IPS DF 6.9 (cell line): ENCODE results near the gene PDGFRA.

Experiments used
- DNase-seq: peaks from one replicate; pipeline ENCODE4 v3.0.0-alpha.2; 2013; ENCODE audit warnings: low read depth, low spot score
- H3K27ac ChIP-seq: one replicate; pipeline ENCODE4 v1.5.1; 2013; ENCODE audit warnings: low read length, control low read depth
- H3K27me3 ChIP-seq: 2 replicates; pipeline ENCODE4 v1.6.1; 2013; ENCODE audit warnings: mild to moderate bottlenecking, low read length; ENCODE audit not compliant: control insufficient read depth, insufficient read depth
- H3K36me3 ChIP-seq: 2 replicates; pipeline ENCODE4 v1.6.1; 2013; ENCODE audit warnings: low read length; ENCODE audit not compliant: control insufficient read depth, insufficient read depth
- H3K4me1 ChIP-seq: 2 replicates; pipeline ENCODE4 v1.6.1; 2013; ENCODE audit warnings: low read length; ENCODE audit not compliant: control insufficient read depth, insufficient read depth
- H3K4me3 ChIP-seq: 2 replicates; pipeline ENCODE4 v1.5.1; 2013; ENCODE audit warnings: mild to moderate bottlenecking, low read length
- H3K9me3 ChIP-seq: 2 replicates; pipeline ENCODE4 v1.6.1; 2013; ENCODE audit warnings: low read length, inconsistent platforms; ENCODE audit not compliant: control insufficient read depth, insufficient read depth
- WGBS: extraction: QIAGEN DNeasy Blood & Tissue Kit; methylation state at CpG from one replicate; pipeline ENCODE4 v1.1.7; 2013; ENCODE audit warnings: mixed read lengths, missing lambda C conversion rate; ENCODE audit not compliant: insufficient read length, insufficient coverage; 5-methylcytosine and 5-hydroxymethylcytosine counted together

Gene PDGFRA

GRCh38 chr4:54281054-54281766, 52.1 kb downstream of the PDGFRA start:
- peaks cover 1% of the 10 kb centered on the region for H3K9me3 ChIP-seq
- H3K36me3 ChIP-seq, result no peaks in the 10 kb centered on the region; the same call in 1 of the 2 replicates
- WGBS, result no CpG with 5 or more reads among the region's 6 CpGs
- no peak for DNase-seq
- no peak overlapping the region for H3K4me3 ChIP-seq
- H3K27ac ChIP-seq, result no peak overlapping the region
- H3K4me1 ChIP-seq, result peaks cover 3% of the 10 kb centered on the region; the same call in 1 of the 2 replicates
- no peaks in the 10 kb centered on the region for H3K27me3 ChIP-seq

- H3K27me3 ChIP-seq, result no peaks in the 10 kb centered on the region
These were observed 53.7 kb downstream of the PDGFRA start for GRCh38 chr4:54282837-54283236.

GRCh38 chr4:54289316-54289715, 60.2 kb downstream of the PDGFRA start:
- no peak overlapping the region for H3K4me3 ChIP-seq
- H3K9me3 ChIP-seq, result no peaks in the 10 kb centered on the region
- no peaks in the 10 kb centered on the region for H3K36me3 ChIP-seq
- no peaks in the 10 kb centered on the region for H3K27me3 ChIP-seq
- H3K4me1 ChIP-seq, result no peaks in the 10 kb centered on the region
- H3K27ac ChIP-seq, result no peak overlapping the region
- no CpG with 5 or more reads among the region's 2 CpGs for WGBS
- DNase-seq, result no peak

More at GRCh38 chr4:54282837-54283236, 53.7 kb downstream of the PDGFRA start:
- no peak overlapping the region for H3K4me3 ChIP-seq
- no peak for DNase-seq
- no peaks in the 10 kb centered on the region; the same call in 1 of the 2 replicates for H3K36me3 ChIP-seq
- peaks cover 1% of the 10 kb centered on the region; the same call in 1 of the 2 replicates for H3K4me1 ChIP-seq
- no CpG with 5 or more reads among the region's 4 CpGs for WGBS
- H3K9me3 ChIP-seq, result peaks cover 1% of the 10 kb centered on the region
- H3K27ac ChIP-seq, result no peak overlapping the region

- H3K36me3 ChIP-seq, result no peaks in the 10 kb centered on the region
- no CpG with 5 or more reads among the region's 3 CpGs for WGBS
- no peaks in the 10 kb centered on the region for H3K27me3 ChIP-seq
- H3K4me3 ChIP-seq, result no peak overlapping the region
- H3K9me3 ChIP-seq, result no peaks in the 10 kb centered on the region
- no peak for DNase-seq
- no peaks in the 10 kb centered on the region for H3K4me1 ChIP-seq
- no peak overlapping the region for H3K27ac ChIP-seq
These were observed 61.9 kb downstream of the PDGFRA start for GRCh38 chr4:54290980-54291379.

- no peaks in the 10 kb centered on the region for H3K27me3 ChIP-seq
- no CpG with 5 or more reads among the region's 7 CpGs for WGBS
- no peak for DNase-seq
These were observed 67.6 kb downstream of the PDGFRA start for GRCh38 chr4:54296548-54297203.

GRCh38 chr4:54308110-54308509, 79.0 kb downstream of the PDGFRA start:
- Histone ChIP-seq H3K27ac (no peak overlapping the region), H3K36me3 (no peaks in the 10 kb centered on the region), H3K4me1 (no peaks in the 10 kb centered on the region), H3K27me3 (no peaks in the 10 kb centered on the region), H3K4me3 (no peak overlapping the region), H3K9me3 (no peaks in the 10 kb centered on the region)
- DNase-seq, result no peak
- WGBS, result no CpG with 5 or more reads among the region's 2 CpGs

More at GRCh38 chr4:54296548-54297203, 67.6 kb downstream of the PDGFRA start:
- H3K9me3 ChIP-seq, result no peaks in the 10 kb centered on the region; the same call in 1 of the 2 replicates
- H3K4me1 ChIP-seq, result no peaks in the 10 kb centered on the region
- H3K36me3 ChIP-seq, result no peaks in the 10 kb centered on the region
- no peak overlapping the region for H3K27ac ChIP-seq
- no peak overlapping the region for H3K4me3 ChIP-seq

- H3K36me3 ChIP-seq, result no peaks in the 10 kb centered on the region
- no peaks in the 10 kb centered on the region; the same call in 1 of the 2 replicates for H3K4me1 ChIP-seq
- no peak overlapping the region for H3K4me3 ChIP-seq
- H3K27me3 ChIP-seq, result no peaks in the 10 kb centered on the region
- H3K9me3 ChIP-seq, result no peaks in the 10 kb centered on the region
- DNase-seq, result no peak
- H3K27ac ChIP-seq, result no peak overlapping the region
- no CpG with 5 or more reads among the region's 4 CpGs for WGBS
These were observed 86.8 kb downstream of the PDGFRA start for GRCh38 chr4:54315561-54316538.

- Histone ChIP-seq H3K4me1 (no peaks in the 10 kb centered on the region; the same call in 1 of the 2 replicates), H3K27me3 (no peaks in the 10 kb centered on the region), H3K27ac (no peak overlapping the region), H3K9me3 (no peaks in the 10 kb centered on the region), H3K36me3 (no peaks in the 10 kb centered on the region), H3K4me3 (no peak overlapping the region)
- DNase-seq, result no peak
- WGBS, result no CpG with 5 or more reads among the region's 2 CpGs
These were observed 88.6 kb downstream of the PDGFRA start for GRCh38 chr4:54317690-54318089.

GRCh38 chr4:54318904-54319303, 89.8 kb downstream of the PDGFRA start:
- WGBS, result no CpG with 5 or more reads among the region's 5 CpGs
- no peak for DNase-seq

More at GRCh38 chr4:54318904-54319303, 89.8 kb downstream of the PDGFRA start:
- no peaks in the 10 kb centered on the region for H3K27me3 ChIP-seq
- no peak overlapping the region for H3K27ac ChIP-seq
- no peaks in the 10 kb centered on the region for H3K36me3 ChIP-seq
- no peaks in the 10 kb centered on the region for H3K9me3 ChIP-seq
- H3K4me1 ChIP-seq, result no peaks in the 10 kb centered on the region; the same call in 1 of the 2 replicates
- H3K4me3 ChIP-seq, result no peak overlapping the region
